Measurements from ENCODE around the gene TRAPPC12. TPM values are rescaled to one million over a fixed set of nuclear protein-coding genes. Genes with fewer than 3 reads are reported as not detected.

TRAPPC12 gene
- total RNA-seq, 4 donors from 2014 or later, result 90.2 to 248 (median 157) TPM

DNA sequence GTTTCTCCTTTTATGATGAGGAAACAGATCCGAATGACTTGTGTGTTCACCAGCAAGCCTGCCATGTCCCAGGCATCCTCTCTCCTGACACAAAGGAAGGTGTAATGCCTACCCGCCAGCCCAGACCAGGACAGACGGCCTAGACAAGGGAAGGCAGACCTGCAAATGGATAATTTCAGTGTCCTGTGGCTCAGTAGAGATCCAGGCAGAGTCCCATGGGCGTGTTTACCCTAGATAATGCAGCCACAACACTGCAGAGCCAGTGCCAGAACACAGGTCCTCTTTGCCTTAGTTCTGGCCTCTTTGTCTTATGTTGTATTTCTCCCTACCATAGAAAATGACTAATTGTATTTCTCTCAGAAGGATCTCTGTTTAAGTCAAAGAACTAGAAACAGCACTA, 12.7 kb downstream of the TRAPPC12 start:
- Histone ChIP-seq H3K36me3 (peaks cover 52% of the 10 kb centered on the region), H3K27ac (no peak overlapping the region), H3K4me3 (no peak overlapping the region), H3K27me3 (no peaks in the 10 kb centered on the region), H3K9me3 (peaks cover 14% of the 10 kb centered on the region), H3K4me1 (no peaks in the 10 kb centered on the region)
- 92% methylated on average over 4 of the region's 4 CpGs for WGBS
- DNase-seq (ENCODE audit: low spot score in 2 of 2), result no peak
- no peak for TF ChIP-seq POLR2AphosphoS5 (IDR thresholded peaks at IDR 0.05)
- TF ChIP-seq, protein P1, sequence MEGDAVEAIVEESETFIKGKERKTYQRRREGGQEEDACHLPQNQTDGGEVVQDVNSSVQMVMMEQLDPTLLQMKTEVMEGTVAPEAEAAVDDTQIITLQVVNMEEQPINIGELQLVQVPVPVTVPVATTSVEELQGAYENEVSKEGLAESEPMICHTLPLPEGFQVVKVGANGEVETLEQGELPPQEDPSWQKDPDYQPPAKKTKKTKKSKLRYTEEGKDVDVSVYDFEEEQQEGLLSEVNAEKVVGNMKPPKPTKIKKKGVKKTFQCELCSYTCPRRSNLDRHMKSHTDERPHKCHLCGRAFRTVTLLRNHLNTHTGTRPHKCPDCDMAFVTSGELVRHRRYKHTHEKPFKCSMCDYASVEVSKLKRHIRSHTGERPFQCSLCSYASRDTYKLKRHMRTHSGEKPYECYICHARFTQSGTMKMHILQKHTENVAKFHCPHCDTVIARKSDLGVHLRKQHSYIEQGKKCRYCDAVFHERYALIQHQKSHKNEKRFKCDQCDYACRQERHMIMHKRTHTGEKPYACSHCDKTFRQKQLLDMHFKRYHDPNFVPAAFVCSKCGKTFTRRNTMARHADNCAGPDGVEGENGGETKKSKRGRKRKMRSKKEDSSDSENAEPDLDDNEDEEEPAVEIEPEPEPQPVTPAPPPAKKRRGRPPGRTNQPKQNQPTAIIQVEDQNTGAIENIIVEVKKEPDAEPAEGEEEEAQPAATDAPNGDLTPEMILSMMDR (IDR thresholded peaks at IDR 0.05), result no peak
- TF ChIP-seq POLR2A (IDR thresholded peaks at IDR 0.05), result no peak
- TF ChIP-seq EP300 (IDR thresholded peaks at IDR 0.05), result no peak

DNA sequence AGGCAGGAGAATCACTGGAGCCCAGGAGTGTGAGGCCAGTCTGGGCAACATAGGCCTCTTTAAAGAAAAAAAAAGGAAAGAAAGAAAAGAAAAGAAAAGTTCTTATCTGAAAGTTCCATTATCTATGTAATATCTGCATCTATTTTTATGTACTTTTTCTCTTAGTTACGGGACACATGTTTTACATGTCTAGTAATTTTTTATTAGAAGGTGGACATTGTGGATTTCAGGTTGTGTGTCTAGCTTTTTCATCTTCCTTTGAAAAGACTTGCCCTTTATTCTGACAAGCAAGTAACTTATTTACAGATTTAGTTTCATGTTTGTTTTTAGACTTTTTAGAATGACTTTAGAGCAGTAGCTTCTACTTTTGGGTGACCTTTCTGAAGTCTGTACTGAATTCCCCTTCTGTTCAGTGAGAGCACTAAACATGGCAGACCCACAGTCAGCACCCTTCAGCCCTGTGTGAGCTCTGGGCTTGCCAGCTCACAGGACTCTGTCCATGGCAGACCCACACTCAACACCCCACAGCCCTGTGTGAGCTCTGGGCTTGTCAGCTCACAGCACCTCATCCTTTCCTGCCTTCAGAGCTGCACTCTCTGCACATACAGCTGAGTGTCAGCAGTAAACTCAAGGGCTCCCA, 17.5 kb downstream of the TRAPPC12 start:
- WGBS, result 98% methylated on average over 1 of the region's 1 CpG
- Histone ChIP-seq H3K4me3 (no peak overlapping the region), H3K36me3 (peaks cover 58% of the 10 kb centered on the region), H3K27me3 (no peaks in the 10 kb centered on the region), H3K4me1 (peaks cover 7% of the 10 kb centered on the region), H3K27ac (no peak overlapping the region), H3K9me3 (peaks cover 15% of the 10 kb centered on the region)
- no peak for DNase-seq (ENCODE audit: low spot score in 2 of 2)
- TF ChIP-seq POLR2A (IDR thresholded peaks at IDR 0.05) (no peak), POLR2AphosphoS5 (IDR thresholded peaks at IDR 0.05) (no peak)

DNA sequence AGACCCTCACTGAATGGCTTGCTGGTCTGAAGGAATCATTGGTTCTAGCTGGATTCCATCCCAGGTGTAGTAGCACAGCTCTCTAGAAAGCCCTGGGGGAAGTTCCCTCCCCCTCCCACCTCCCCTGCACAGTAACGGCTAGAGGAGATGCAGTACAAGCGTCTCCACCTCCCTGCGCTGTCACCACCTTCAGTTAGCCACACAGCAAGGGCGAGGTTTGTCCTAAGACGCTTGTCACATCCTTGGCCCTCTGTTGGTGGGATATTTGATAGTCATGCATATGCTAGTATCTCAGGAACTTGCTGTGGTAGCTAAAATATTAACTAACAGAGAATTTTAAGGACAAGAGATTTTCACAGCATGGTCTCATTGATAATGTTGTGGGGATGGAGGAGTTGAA, 19.4 kb downstream of the TRAPPC12 start:
- TF ChIP-seq, protein P1 (IDR thresholded peaks at IDR 0.05), result no peak
- no peak for TF ChIP-seq EP300 (IDR thresholded peaks at IDR 0.05)
- TF ChIP-seq POLR2A (IDR thresholded peaks at IDR 0.05), result no peak
- no peak for TF ChIP-seq POLR2AphosphoS5 (IDR thresholded peaks at IDR 0.05)
- Histone ChIP-seq H3K9me3 (peaks cover 15% of the 10 kb centered on the region), H3K4me3 (no peak overlapping the region), H3K4me1 (peaks cover 7% of the 10 kb centered on the region), H3K27me3 (no peaks in the 10 kb centered on the region), H3K36me3 (peaks cover 64% of the 10 kb centered on the region), H3K27ac (no peak overlapping the region)
- DNase-seq (ENCODE audit: low spot score in 2 of 2), result no peak
- 87% methylated on average over 5 of the region's 5 CpGs for WGBS

DNA sequence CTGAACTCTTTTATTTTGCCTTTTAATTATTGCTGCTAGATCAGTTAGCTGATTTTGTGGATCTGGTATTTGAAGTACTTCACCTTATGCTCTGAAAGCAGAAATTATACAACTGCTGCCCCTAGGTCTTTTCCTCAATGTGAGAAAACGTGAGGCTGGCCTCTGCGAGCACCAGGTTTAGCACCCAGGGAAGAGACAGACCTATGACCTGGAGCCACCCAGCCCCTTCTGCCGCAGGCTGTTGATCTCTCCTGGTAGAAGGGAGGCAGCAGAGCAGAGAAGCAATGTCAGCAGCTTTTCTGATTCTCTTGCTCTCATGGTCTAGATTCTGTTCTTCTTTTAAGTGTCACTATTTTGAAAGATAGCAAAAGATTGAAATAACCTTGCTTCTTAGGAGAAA, 19.9 kb downstream of the TRAPPC12 start:
- 89% methylated on average over 3 of the region's 3 CpGs for WGBS
- Histone ChIP-seq H3K36me3 (peaks cover 59% of the 10 kb centered on the region), H3K9me3 (peaks cover 15% of the 10 kb centered on the region), H3K27me3 (no peaks in the 10 kb centered on the region), H3K27ac (no peak overlapping the region), H3K4me1 (peaks cover 7% of the 10 kb centered on the region), H3K4me3 (no peak overlapping the region)
- TF ChIP-seq POLR2AphosphoS5 (IDR thresholded peaks at IDR 0.05), result no peak
- TF ChIP-seq POLR2A (IDR thresholded peaks at IDR 0.05), result no peak
- no peak for TF ChIP-seq EP300 (IDR thresholded peaks at IDR 0.05)
- TF ChIP-seq, protein P1 (IDR thresholded peaks at IDR 0.05), result no peak
- DNase-seq (ENCODE audit: low spot score in 2 of 2), result no peak

DNA sequence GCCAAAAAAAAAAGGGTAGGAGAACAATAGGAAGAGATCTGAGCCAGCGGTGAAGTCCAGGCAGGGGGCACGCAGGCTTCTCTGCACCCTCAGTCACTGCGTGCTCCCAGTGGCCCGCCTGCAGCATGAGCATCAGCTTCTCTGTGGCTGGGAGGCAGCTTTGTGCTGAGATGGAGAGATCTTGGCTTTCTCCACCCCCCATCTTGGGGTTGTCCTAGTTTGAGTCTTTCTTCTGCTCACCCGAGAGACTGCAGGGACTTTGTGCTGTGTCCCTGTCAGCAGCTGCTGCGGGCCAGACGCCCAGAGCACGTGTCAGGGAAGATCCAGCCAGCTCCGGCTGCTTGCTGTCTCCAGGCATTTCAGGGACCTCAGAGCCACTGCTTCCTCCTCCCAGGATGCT, 20.3 kb downstream of the TRAPPC12 start:
- Histone ChIP-seq H3K36me3 (peaks cover 56% of the 10 kb centered on the region), H3K4me1 (peaks cover 7% of the 10 kb centered on the region), H3K9me3 (peaks cover 15% of the 10 kb centered on the region), H3K27ac (no peak overlapping the region), H3K4me3 (no peak overlapping the region), H3K27me3 (no peaks in the 10 kb centered on the region)
- TF ChIP-seq EP300 (IDR thresholded peaks at IDR 0.05) (no peak), POLR2AphosphoS5 (IDR thresholded peaks at IDR 0.05) (no peak), POLR2A (IDR thresholded peaks at IDR 0.05) (no peak)
- TF ChIP-seq, protein P1 (IDR thresholded peaks at IDR 0.05), result no peak
- no peak for DNase-seq (ENCODE audit: low spot score in 2 of 2)
- WGBS, result 74% methylated on average over 8 of the region's 9 CpGs
